Muscle layer of duodenum (tissue), 2 donors: Measurements from ENCODE around the gene INAVA.

Source experiments
- H3K27ac ChIP-seq: one replicate; pipeline ENCODE4 v1.7.0; 2013; ENCODE audit warnings: mild to moderate bottlenecking, low read length
- H3K27me3 ChIP-seq: one replicate; pipeline ENCODE4 v1.7.0; 2013; ENCODE audit warnings: low read depth, mild to moderate bottlenecking, control low read depth, low read length
- H3K36me3 ChIP-seq, 2 donors: one replicate each; pipeline ENCODE4 v1.7.0; 2013; ENCODE audit warnings: low read length in 2 of 2, control low read depth in 1 of 2, mild to moderate bottlenecking in 1 of 2; ENCODE audit not compliant: insufficient read depth in 2 of 2, control insufficient read depth in 1 of 2
- H3K4me1 ChIP-seq, 2 donors: one replicate each; pipeline ENCODE4 v1.7.0; 2013; ENCODE audit warnings: low read length in 2 of 2, mild to moderate bottlenecking in 2 of 2, control low read depth in 1 of 2, moderate library complexity in 1 of 2; ENCODE audit not compliant: insufficient read depth in 2 of 2, control insufficient read depth in 1 of 2
- H3K4me3 ChIP-seq, 2 donors: one replicate each; pipeline ENCODE4 v1.7.0; 2013; ENCODE audit warnings: low read length in 2 of 2, low read depth in 1 of 2, mild to moderate bottlenecking in 1 of 2
- H3K9me3 ChIP-seq, 2 donors: one replicate each; pipeline ENCODE4 v1.7.0; 2013; ENCODE audit warnings: low read length in 2 of 2, control low read depth in 1 of 2, mild to moderate bottlenecking in 1 of 2; ENCODE audit not compliant: control insufficient read depth in 1 of 2
- donor health status: healthy.

Gene INAVA

DNA sequence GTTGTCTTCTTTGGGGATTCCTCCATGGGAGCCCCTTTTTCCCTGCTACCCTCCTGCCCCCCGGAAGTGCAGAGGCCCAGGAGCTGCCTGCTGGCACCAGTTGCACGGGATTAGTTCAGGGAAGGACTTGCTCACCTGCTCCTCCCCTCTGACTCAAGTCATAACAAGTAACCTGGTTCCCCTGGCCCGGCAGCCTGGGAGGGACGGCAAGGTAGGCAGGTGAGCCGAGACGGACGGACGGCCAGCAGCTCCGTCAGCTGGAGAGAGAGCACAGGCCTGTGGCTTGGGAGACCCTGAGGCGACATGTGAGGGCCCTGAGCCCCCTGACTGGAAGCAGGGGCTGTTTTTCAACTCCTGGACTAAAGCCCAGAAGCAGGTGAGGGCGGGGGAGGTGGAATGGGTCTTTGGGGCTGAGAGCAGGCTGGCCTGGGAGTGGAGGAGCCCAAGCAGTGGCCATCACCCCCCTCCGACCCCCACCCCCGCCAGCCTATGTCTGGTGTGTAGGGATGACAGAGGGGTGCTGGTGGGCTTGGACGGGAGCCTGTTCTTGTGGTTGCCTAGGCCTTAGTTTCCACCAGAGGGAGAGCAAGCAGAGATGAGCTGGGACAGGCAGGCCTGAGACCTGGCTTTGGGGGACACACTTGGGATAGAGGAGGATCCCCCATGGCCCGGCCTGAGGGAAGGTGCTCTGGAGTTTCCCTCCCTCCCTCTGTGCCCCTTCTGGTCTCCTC is at the start of gene INAVA:
INAVA (plus strand) TSS at position 189 of the 731 bp plus-strand sequence. CDS start 3,501 bp downstream, outside the sequence.
- H3K4me1 ChIP-seq = peaks cover 0 to 11% of the 10 kb centered on the region in 2 donors
- H3K27ac ChIP-seq = peak within 1 kb of the TSS; percentile 93
- no peaks in the 10 kb centered on the region for H3K9me3 ChIP-seq
- H3K36me3 ChIP-seq = no peaks in the 10 kb centered on the region
- H3K27me3 ChIP-seq = no peaks in the 10 kb centered on the region
- H3K4me3 ChIP-seq = peak within 1 kb of the TSS in 1 of 2 donors; percentile 65

- H3K27me3 ChIP-seq = no peaks in the 10 kb centered on the region
- no peaks in the 10 kb centered on the region for H3K4me1 ChIP-seq
- H3K4me3 ChIP-seq = no peak overlapping the region
- no peaks in the 10 kb centered on the region for H3K9me3 ChIP-seq
- peaks cover 21 to 45% of the 10 kb centered on the region in 2 donors for H3K36me3 ChIP-seq
- H3K27ac ChIP-seq = no peak overlapping the region
Measured at GRCh38 chr1:200845360-200845759, 49.3 kb upstream of the INAVA start.

GRCh38 chr1:200846398-200846797 is 48.3 kb upstream of the INAVA start:
- Histone ChIP-seq H3K4me1 (no peaks in the 10 kb centered on the region), H3K4me3 (no peak overlapping the region), H3K27me3 (no peaks in the 10 kb centered on the region), H3K27ac (no peak overlapping the region), H3K36me3 (peaks cover 26 to 50% of the 10 kb centered on the region in 2 donors), H3K9me3 (no peaks in the 10 kb centered on the region)

DNA sequence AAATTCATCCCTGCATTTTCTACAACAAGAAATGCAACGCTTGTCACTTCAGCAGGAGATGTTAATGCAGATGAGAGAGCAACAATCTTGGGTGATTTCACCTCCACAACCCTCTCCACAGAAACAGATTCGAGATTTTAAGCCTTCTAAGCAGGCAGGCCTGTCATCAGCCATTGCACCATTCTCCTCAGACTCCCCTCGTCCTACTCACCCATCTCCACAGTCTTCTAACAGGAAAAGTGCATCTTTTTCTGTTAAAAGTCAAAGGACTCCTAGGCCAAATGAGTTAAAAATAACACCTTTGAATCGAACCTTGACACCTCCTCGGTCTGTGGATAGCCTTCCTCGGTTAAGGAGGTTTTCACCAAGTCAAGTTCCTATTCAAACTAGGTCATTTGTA is 45.3 kb upstream of the INAVA start:
- Histone ChIP-seq H3K4me3 (no peak overlapping the region), H3K4me1 (no peaks in the 10 kb centered on the region), H3K27me3 (no peaks in the 10 kb centered on the region), H3K9me3 (no peaks in the 10 kb centered on the region), H3K27ac (no peak overlapping the region), H3K36me3 (peaks cover 35 to 59% of the 10 kb centered on the region in 2 donors)

DNA sequence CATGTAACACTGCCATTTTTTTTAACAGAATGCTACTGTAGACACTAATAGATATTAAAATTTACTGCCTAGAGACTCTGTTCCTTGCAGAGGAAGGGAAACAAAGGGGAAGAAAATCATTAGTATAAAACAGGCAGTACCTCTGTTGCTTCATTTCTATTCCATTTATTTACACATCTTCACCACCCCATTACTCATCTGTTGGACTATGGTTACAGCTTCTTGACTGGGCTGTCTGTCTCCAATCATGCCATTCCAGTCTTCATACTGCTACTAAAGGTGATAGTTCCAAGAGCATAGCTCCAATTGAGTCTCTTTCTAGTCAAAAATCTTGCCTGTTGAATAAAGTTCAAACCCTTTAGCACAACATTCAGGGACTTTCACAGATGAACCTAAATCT is 44.1 kb upstream of the INAVA start:
- H3K36me3 ChIP-seq = peaks cover 42 to 55% of the 10 kb centered on the region in 2 donors
- no peaks in the 10 kb centered on the region for H3K9me3 ChIP-seq
- H3K4me1 ChIP-seq = no peaks in the 10 kb centered on the region
- no peak overlapping the region for H3K4me3 ChIP-seq
- no peaks in the 10 kb centered on the region for H3K27me3 ChIP-seq
- H3K27ac ChIP-seq = no peak overlapping the region

DNA sequence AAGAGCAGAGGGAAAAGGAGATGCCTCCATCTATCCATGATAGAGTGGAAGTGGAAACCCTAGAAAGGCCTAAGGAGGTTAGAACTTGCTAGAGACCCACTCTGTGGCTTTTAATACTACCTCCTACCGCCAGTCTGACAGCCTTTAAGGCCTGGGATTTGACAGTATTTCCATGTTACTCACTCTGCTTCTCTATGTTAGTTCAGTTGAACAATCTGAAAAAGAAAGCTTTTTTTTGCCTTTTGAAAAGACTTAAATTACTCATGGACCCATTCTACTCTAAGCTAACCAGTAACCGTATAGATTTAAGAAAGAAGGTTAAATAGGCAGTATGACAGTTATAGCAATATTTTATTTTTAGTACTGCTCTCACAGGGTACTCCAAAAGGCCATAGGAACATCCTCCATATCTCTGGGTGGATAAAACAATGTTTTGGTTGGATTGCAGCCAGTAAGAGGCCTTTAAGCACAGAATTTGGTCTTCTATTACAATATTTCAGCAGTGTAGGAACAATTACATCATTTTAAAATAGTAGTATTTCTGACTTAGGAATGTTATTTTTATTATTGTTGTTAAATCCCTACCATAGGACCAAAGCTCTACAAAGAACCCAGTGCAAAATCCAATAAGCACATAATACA is 37.9 kb upstream of the INAVA start:
- H3K4me1 ChIP-seq = no peaks in the 10 kb centered on the region
- H3K36me3 ChIP-seq = peaks cover 36 to 40% of the 10 kb centered on the region in 2 donors
- no peaks in the 10 kb centered on the region for H3K27me3 ChIP-seq
- H3K4me3 ChIP-seq = no peak overlapping the region
- no peaks in the 10 kb centered on the region for H3K9me3 ChIP-seq
- no peak overlapping the region for H3K27ac ChIP-seq

GRCh38 chr1:200857804-200858203 is 36.9 kb upstream of the INAVA start:
- Histone ChIP-seq H3K27ac (no peak overlapping the region), H3K4me3 (no peak overlapping the region), H3K4me1 (no peaks in the 10 kb centered on the region), H3K36me3 (peaks cover 39 to 40% of the 10 kb centered on the region in 2 donors), H3K27me3 (no peaks in the 10 kb centered on the region), H3K9me3 (no peaks in the 10 kb centered on the region)

GRCh38 chr1:200861937-200862647 is 32.6 kb upstream of the INAVA start:
- no peaks in the 10 kb centered on the region for H3K9me3 ChIP-seq
- no peaks in the 10 kb centered on the region for H3K4me1 ChIP-seq
- no peaks in the 10 kb centered on the region for H3K27me3 ChIP-seq
- no peak overlapping the region for H3K4me3 ChIP-seq
- peaks cover 18 to 33% of the 10 kb centered on the region in 2 donors for H3K36me3 ChIP-seq
- H3K27ac ChIP-seq = no peak overlapping the region

GRCh38 chr1:200862713-200863415 is 31.8 kb upstream of the INAVA start:
- no peak overlapping the region for H3K4me3 ChIP-seq
- H3K27me3 ChIP-seq = no peaks in the 10 kb centered on the region
- no peaks in the 10 kb centered on the region for H3K4me1 ChIP-seq
- H3K9me3 ChIP-seq = no peaks in the 10 kb centered on the region
- no peak overlapping the region for H3K27ac ChIP-seq
- peaks cover 11 to 27% of the 10 kb centered on the region in 2 donors for H3K36me3 ChIP-seq

GRCh38 chr1:200866116-200866515 is 28.6 kb upstream of the INAVA start:
- Histone ChIP-seq H3K4me3 (no peak overlapping the region), H3K36me3 (peaks cover 7 to 21% of the 10 kb centered on the region in 2 donors), H3K27me3 (peaks cover 8% of the 10 kb centered on the region), H3K4me1 (no peaks in the 10 kb centered on the region), H3K27ac (no peak overlapping the region), H3K9me3 (no peaks in the 10 kb centered on the region)

GRCh38 chr1:200866521-200866920 is 28.2 kb upstream of the INAVA start:
- H3K27me3 ChIP-seq = peaks cover 9% of the 10 kb centered on the region
- no peak overlapping the region for H3K27ac ChIP-seq
- H3K9me3 ChIP-seq = no peaks in the 10 kb centered on the region
- H3K4me3 ChIP-seq = no peak overlapping the region
- H3K4me1 ChIP-seq = no peaks in the 10 kb centered on the region
- peaks cover 7 to 21% of the 10 kb centered on the region in 2 donors for H3K36me3 ChIP-seq
